ENCODE results near the gene PTPRJ. TPM values are rescaled to one million over a fixed set of nuclear protein-coding genes. Genes with fewer than 3 reads are reported as not detected.

The PTPRJ gene
- total and polyA plus RNA-seq, 2 of the 13 experiments (the other 11 are each of a cell fraction or from before 2014, with no cell fraction given): 1.0 to 1.2 TPM

GRCh38 chr11:47994417-47994816 is 14.1 kb downstream of the PTPRJ start:
- Histone ChIP-seq H4K20me1 (ENCODE audit: insufficient read depth, low read length) (no peaks in the 10 kb centered on the region), H3K4me2 (ENCODE audit: low read depth, low read length) (no peak overlapping the region), H3K9me3 (ENCODE audit: low read length) (no peaks in the 10 kb centered on the region), H3K4me3 (replicated peaks in 1 of 3; ENCODE audit: insufficient read depth in 1 of 3, low read depth in 2 of 3, low read length in 3 of 3) (no peak overlapping the region), H3K9ac (ENCODE audit: insufficient read depth, low read depth, low read length) (no peak overlapping the region), H3K79me2 (ENCODE audit: insufficient read depth, low read length) (no peaks in the 10 kb centered on the region), H3K27ac (ENCODE audit: extremely low read length, insufficient read depth, low read length) (no peak overlapping the region), H3K36me3 (replicated peaks in 1 of 2; ENCODE audit: control insufficient read depth in 1 of 2, insufficient read depth in 2 of 2, low read length in 2 of 2) (no peaks in the 10 kb centered on the region), H3K27me3 (ENCODE audit: control insufficient read depth in 1 of 2, insufficient read depth in 2 of 2, low read length in 2 of 2) (no peaks in the 10 kb centered on the region), H2AFZ (ENCODE audit: low read length) (no peak overlapping the region), H3K4me1 (ENCODE audit: insufficient read depth, low read length) (peaks cover 66% of the 10 kb centered on the region)
- FAIRE-seq (no peak), ATAC-seq (no peak), DNase-seq (ENCODE audit: low spot score) (no peak)
- intact Hi-C loops (cut with micrococcal nuclease; ENCODE audit: unreplicated experiment) (no loop called here), in situ Hi-C loops (cut with HindIII; ENCODE audit: extremely low pct_ligation_motif_present, low pct_unique_long_range_greater_than_20kb) (no loop called here)
- POLR2A ChIA-PET: no interaction called here
- no TSS peak for BruUV-seq (replicated peaks)
- CTCF ChIA-PET (ENCODE audit: low intra/inter-chr PET ratio, low total read pairs): no interaction called here
- 89% methylated on average over 4 of the region's 4 CpGs for WGBS (ENCODE audit: low lambda C conversion rate)
- TF ChIP-seq SKI (IDR thresholded peaks at IDR 0.05; ENCODE audit: partially characterized antibody) (no peak), FOXP1 (IDR thresholded peaks at IDR 0.05) (no peak), FOXP1 (CRISPR knock-in tag; IDR thresholded peaks at IDR 0.05) (no peak), ZNF687 (CRISPR knock-in tag; IDR thresholded peaks at IDR 0.05) (no peak), HOXA3 (CRISPR knock-in tag; IDR thresholded peaks at IDR 0.05) (no peak), TCF12 (IDR thresholded peaks at IDR 0.05) (no peak), TCF12 (CRISPR knock-in tag; IDR thresholded peaks at IDR 0.05) (no peak), MAF1 (CRISPR knock-in tag; IDR thresholded peaks at IDR 0.05; ENCODE audit: borderline replicate concordance) (no peak), STAT5B (CRISPR knock-in tag; IDR thresholded peaks at IDR 0.05) (no peak), RAD21 (CRISPR knock-in tag; IDR thresholded peaks at IDR 0.05) (no peak), ZNF678 (CRISPR knock-in tag; IDR thresholded peaks at IDR 0.05) (no peak), ZNF451 (CRISPR knock-in tag; IDR thresholded peaks at IDR 0.05) (no peak), KLF6 (CRISPR knock-in tag; IDR thresholded peaks at IDR 0.05) (no peak), MED1 (CRISPR knock-in tag; IDR thresholded peaks at IDR 0.05) (no peak)
- TF ChIP-seq, protein P1, sequence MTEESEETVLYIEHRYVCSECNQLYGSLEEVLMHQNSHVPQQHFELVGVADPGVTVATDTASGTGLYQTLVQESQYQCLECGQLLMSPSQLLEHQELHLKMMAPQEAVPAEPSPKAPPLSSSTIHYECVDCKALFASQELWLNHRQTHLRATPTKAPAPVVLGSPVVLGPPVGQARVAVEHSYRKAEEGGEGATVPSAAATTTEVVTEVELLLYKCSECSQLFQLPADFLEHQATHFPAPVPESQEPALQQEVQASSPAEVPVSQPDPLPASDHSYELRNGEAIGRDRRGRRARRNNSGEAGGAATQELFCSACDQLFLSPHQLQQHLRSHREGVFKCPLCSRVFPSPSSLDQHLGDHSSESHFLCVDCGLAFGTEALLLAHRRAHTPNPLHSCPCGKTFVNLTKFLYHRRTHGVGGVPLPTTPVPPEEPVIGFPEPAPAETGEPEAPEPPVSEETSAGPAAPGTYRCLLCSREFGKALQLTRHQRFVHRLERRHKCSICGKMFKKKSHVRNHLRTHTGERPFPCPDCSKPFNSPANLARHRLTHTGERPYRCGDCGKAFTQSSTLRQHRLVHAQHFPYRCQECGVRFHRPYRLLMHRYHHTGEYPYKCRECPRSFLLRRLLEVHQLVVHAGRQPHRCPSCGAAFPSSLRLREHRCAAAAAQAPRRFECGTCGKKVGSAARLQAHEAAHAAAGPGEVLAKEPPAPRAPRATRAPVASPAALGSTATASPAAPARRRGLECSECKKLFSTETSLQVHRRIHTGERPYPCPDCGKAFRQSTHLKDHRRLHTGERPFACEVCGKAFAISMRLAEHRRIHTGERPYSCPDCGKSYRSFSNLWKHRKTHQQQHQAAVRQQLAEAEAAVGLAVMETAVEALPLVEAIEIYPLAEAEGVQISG (CRISPR knock-in tag; IDR thresholded peaks at IDR 0.05): no peak
- TF ChIP-seq, protein P2, sequence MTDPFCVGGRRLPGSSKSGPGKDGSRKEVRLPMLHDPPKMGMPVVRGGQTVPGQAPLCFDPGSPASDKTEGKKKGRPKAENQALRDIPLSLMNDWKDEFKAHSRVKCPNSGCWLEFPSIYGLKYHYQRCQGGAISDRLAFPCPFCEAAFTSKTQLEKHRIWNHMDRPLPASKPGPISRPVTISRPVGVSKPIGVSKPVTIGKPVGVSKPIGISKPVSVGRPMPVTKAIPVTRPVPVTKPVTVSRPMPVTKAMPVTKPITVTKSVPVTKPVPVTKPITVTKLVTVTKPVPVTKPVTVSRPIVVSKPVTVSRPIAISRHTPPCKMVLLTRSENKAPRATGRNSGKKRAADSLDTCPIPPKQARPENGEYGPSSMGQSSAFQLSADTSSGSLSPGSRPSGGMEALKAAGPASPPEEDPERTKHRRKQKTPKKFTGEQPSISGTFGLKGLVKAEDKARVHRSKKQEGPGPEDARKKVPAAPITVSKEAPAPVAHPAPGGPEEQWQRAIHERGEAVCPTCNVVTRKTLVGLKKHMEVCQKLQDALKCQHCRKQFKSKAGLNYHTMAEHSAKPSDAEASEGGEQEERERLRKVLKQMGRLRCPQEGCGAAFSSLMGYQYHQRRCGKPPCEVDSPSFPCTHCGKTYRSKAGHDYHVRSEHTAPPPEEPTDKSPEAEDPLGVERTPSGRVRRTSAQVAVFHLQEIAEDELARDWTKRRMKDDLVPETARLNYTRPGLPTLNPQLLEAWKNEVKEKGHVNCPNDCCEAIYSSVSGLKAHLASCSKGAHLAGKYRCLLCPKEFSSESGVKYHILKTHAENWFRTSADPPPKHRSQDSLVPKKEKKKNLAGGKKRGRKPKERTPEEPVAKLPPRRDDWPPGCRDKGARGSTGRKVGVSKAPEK (CRISPR knock-in tag; IDR thresholded peaks at IDR 0.05; ENCODE audit: borderline replicate concordance): no peak
